GM04504 (cell line): ENCODE data around the gene HOXD4.

Experiments used
- DNase-seq: peaks from one replicate; pipeline ENCODE4 v3.0.0-alpha.2; 2012; ENCODE audit warnings: low read depth

Gene HOXD4

GRCh38 chr2:176170602-176171305 lies 19.4 kb downstream of the HOXD4 start:
- DNase-seq = no peak

GRCh38 chr2:176171351-176172006 lies 20.1 kb downstream of the HOXD4 start:
- no peak for DNase-seq

GRCh38 chr2:176172007-176172894 lies 20.9 kb downstream of the HOXD4 start:
- no peak for DNase-seq

- DNase-seq = no peak
Measured at GRCh38 chr2:176172895-176173566, 21.7 kb downstream of the HOXD4 start.

- DNase-seq = no peak
Measured at GRCh38 chr2:176173567-176174381, 22.4 kb downstream of the HOXD4 start.

- DNase-seq = no peak
Measured at GRCh38 chr2:176174382-176174823, 23.1 kb downstream of the HOXD4 start.

- no peak for DNase-seq
Measured at GRCh38 chr2:176174824-176175708, 23.7 kb downstream of the HOXD4 start.

GRCh38 chr2:176175709-176176607 lies 24.6 kb downstream of the HOXD4 start:
- DNase-seq = no peak

GRCh38 chr2:176177580-176178037 lies 26.3 kb downstream of the HOXD4 start:
- DNase-seq = no peak

- DNase-seq = no peak
Measured at GRCh38 chr2:176178038-176178756, 26.8 kb downstream of the HOXD4 start.

- DNase-seq = no peak
Measured at GRCh38 chr2:176178757-176179295, 27.5 kb downstream of the HOXD4 start.

- no peak for DNase-seq
Measured at GRCh38 chr2:176181551-176181950, 30.2 kb downstream of the HOXD4 start.

GRCh38 chr2:176182671-176183070 lies 31.3 kb downstream of the HOXD4 start:
- no peak for DNase-seq

- DNase-seq = no peak
Measured at GRCh38 chr2:176184749-176185148, 33.4 kb downstream of the HOXD4 start.

GRCh38 chr2:176186024-176186423 lies 34.7 kb downstream of the HOXD4 start:
- DNase-seq = no peak

- DNase-seq = no peak
Measured at GRCh38 chr2:176187200-176187898, 36.0 kb downstream of the HOXD4 start.
